ENCODE results near the gene CCDC89.

Gene CCDC89

GRCh38 chr11:85725510-85726258, 39.7 kb upstream of the CCDC89 start:
- H3K4me3 ChIP-seq (ENCODE audit: insufficient read depth, low read length, poor library complexity, severe bottlenecking) = no peak overlapping the region
- no peaks in the 10 kb centered on the region for H4K20me1 ChIP-seq (ENCODE audit: low read depth, low read length)
- H2AFZ ChIP-seq (ENCODE audit: low read depth, low read length, severe bottlenecking) = no peak overlapping the region
- H3K9me2 ChIP-seq (replicated peaks; ENCODE audit: insufficient read depth, low read length) = no peaks in the 10 kb centered on the region
- TF ChIP-seq EZH2phosphoT487 (conservative IDR thresholded peaks at IDR 0.05; ENCODE audit: low read length) = no peak
- TF ChIP-seq CTCF (IDR thresholded peaks at IDR 0.05; ENCODE audit: insufficient read depth, low read length, poor library complexity, severe bottlenecking) = no peak
- H3K27ac ChIP-seq (ENCODE audit: low read depth, low read length) = no peak overlapping the region
- peaks cover 8% of the 10 kb centered on the region; the same call in 1 of the 2 replicates for H3K36me3 ChIP-seq (ENCODE audit: low read length)
- H3F3A ChIP-seq (ENCODE audit: insufficient read depth) = no peaks in the 10 kb centered on the region
- no peak overlapping the region for H3K9ac ChIP-seq (ENCODE audit: low read length)
- no peaks in the 10 kb centered on the region for H3K9me3 ChIP-seq (ENCODE audit: insufficient read depth, low read length)
- H3K4me2 ChIP-seq (ENCODE audit: low read depth, low read length, poor library complexity, severe bottlenecking) = no peak overlapping the region
- H3K27me3 ChIP-seq (ENCODE audit: low read length) = no peaks in the 10 kb centered on the region
- no peaks in the 10 kb centered on the region for H3K79me2 ChIP-seq (ENCODE audit: insufficient read depth, low read length)

- Histone ChIP-seq H3K79me2 (ENCODE audit: insufficient read depth, low read length) (no peaks in the 10 kb centered on the region), H3K4me2 (ENCODE audit: low read depth, low read length, poor library complexity, severe bottlenecking) (no peak overlapping the region), H3K9ac (ENCODE audit: low read length) (no peak overlapping the region), H3K9me2 (replicated peaks; ENCODE audit: insufficient read depth, low read length) (no peaks in the 10 kb centered on the region), H3K4me3 (ENCODE audit: insufficient read depth, low read length, poor library complexity, severe bottlenecking) (no peak overlapping the region), H3F3A (ENCODE audit: insufficient read depth) (no peaks in the 10 kb centered on the region), H2AFZ (ENCODE audit: low read depth, low read length, severe bottlenecking) (no peak overlapping the region), H3K36me3 (ENCODE audit: low read length) (peaks cover 8% of the 10 kb centered on the region; the same call in 1 of the 2 replicates), H3K27ac (ENCODE audit: low read depth, low read length) (no peak overlapping the region), H3K27me3 (ENCODE audit: low read length) (no peaks in the 10 kb centered on the region), H3K9me3 (ENCODE audit: insufficient read depth, low read length) (no peaks in the 10 kb centered on the region), H4K20me1 (ENCODE audit: low read depth, low read length) (no peaks in the 10 kb centered on the region)
- TF ChIP-seq CTCF (IDR thresholded peaks at IDR 0.05; ENCODE audit: insufficient read depth, low read length, poor library complexity, severe bottlenecking) (no peak), EZH2phosphoT487 (conservative IDR thresholded peaks at IDR 0.05; ENCODE audit: low read length) (no peak)
Measured at GRCh38 chr11:85724748-85725465, 38.9 kb upstream of the CCDC89 start.

- H4K20me1 ChIP-seq (ENCODE audit: low read depth, low read length) = no peaks in the 10 kb centered on the region
- H3K27ac ChIP-seq (ENCODE audit: low read depth, low read length) = no peak overlapping the region
- H3K9ac ChIP-seq (ENCODE audit: low read length) = no peak overlapping the region
- H2AFZ ChIP-seq (ENCODE audit: low read depth, low read length, severe bottlenecking) = no peak overlapping the region
- H3K4me2 ChIP-seq (ENCODE audit: low read depth, low read length, poor library complexity, severe bottlenecking) = no peak overlapping the region
- H3K79me2 ChIP-seq (ENCODE audit: insufficient read depth, low read length) = no peaks in the 10 kb centered on the region
- TF ChIP-seq CTCF (IDR thresholded peaks at IDR 0.05; ENCODE audit: insufficient read depth, low read length, poor library complexity, severe bottlenecking) = no peak
- TF ChIP-seq EZH2phosphoT487 (conservative IDR thresholded peaks at IDR 0.05; ENCODE audit: low read length) = no peak
- H3K27me3 ChIP-seq (ENCODE audit: low read length) = no peaks in the 10 kb centered on the region
- no peaks in the 10 kb centered on the region for H3K9me3 ChIP-seq (ENCODE audit: insufficient read depth, low read length)
- no peak overlapping the region for H3K4me3 ChIP-seq (ENCODE audit: insufficient read depth, low read length, poor library complexity, severe bottlenecking)
- peaks cover 6% of the 10 kb centered on the region; the same call in 1 of the 2 replicates for H3K36me3 ChIP-seq (ENCODE audit: low read length)
- H3F3A ChIP-seq (ENCODE audit: insufficient read depth) = no peaks in the 10 kb centered on the region
- H3K9me2 ChIP-seq (replicated peaks; ENCODE audit: insufficient read depth, low read length) = no peaks in the 10 kb centered on the region
Measured at GRCh38 chr11:85723088-85723487, 37.1 kb upstream of the CCDC89 start.
